OCI-LY1 (cell line): ENCODE data around the gene PDCD1LG2.

Experiments used
- H2AFZ ChIP-seq: fragments of 200-600 bp; sonication (generic), shearing (Covaris generic); 2 replicates; pipeline ENCODE4 v1.6.0; 2014; ENCODE audit warnings: antibody characterized with exemption, mild to moderate bottlenecking, low read length
- H3F3A ChIP-seq: fragments of 200-600 bp; sonication (generic), shearing (Covaris generic); 2 replicates; pipeline ENCODE4 v1.6.0; 2014; ENCODE audit warnings: mild to moderate bottlenecking, antibody characterized with exemption, low read length, moderate library complexity; ENCODE audit not compliant: insufficient read depth
- H3K27ac ChIP-seq: fragments of 200-600 bp; sonication (generic); 2 replicates; pipeline ENCODE4 v1.5.1; 2014; ENCODE audit warnings: low read length, mixed run types, mild to moderate bottlenecking, low read depth; ENCODE audit not compliant: poor library complexity, severe bottlenecking
- H3K27me3 ChIP-seq: fragments of 200-600 bp; sonication (generic); 2 replicates; pipeline ENCODE4 v1.6.0; 2014; ENCODE audit warnings: antibody characterized with exemption, mild to moderate bottlenecking, low read length, moderate library complexity; ENCODE audit not compliant: insufficient read depth
- H3K36me3 ChIP-seq: fragments of 200-600 bp; sonication (generic); 2 replicates; pipeline ENCODE4 v1.6.1; 2014; ENCODE audit warnings: mild to moderate bottlenecking, antibody characterized with exemption, low read length, moderate library complexity, mixed read lengths; ENCODE audit not compliant: insufficient read depth
- H3K4me1 ChIP-seq: fragments of 200-600 bp; sonication (generic); 2 replicates; pipeline ENCODE4 v1.5.1; 2014; ENCODE audit warnings: mild to moderate bottlenecking, low read length, moderate library complexity; ENCODE audit not compliant: insufficient read depth, severe bottlenecking
- H3K4me2 ChIP-seq: fragments of 200-600 bp; sonication (generic), shearing (Covaris generic); 2 replicates; pipeline ENCODE4 v1.6.1; 2014; ENCODE audit warnings: low read length
- H3K4me3 ChIP-seq: fragments of 200-600 bp; sonication (generic); 2 replicates; pipeline ENCODE4 v1.5.1; 2014; ENCODE audit warnings: low read length, low read depth, mild to moderate bottlenecking, mixed read lengths; ENCODE audit not compliant: poor library complexity, severe bottlenecking
- H3K79me2 ChIP-seq: fragments of 200-600 bp; shearing (Covaris generic); 2 replicates; pipeline ENCODE4 v1.6.1; 2016; ENCODE audit warnings: mixed run types, low read length, mixed read lengths; ENCODE audit not compliant: insufficient read depth
- H3K9ac ChIP-seq: fragments of 200-600 bp; sonication (generic), shearing (Covaris generic); 2 replicates; pipeline ENCODE4 v1.6.1; 2014; ENCODE audit warnings: mild to moderate bottlenecking, low read length, mixed read lengths
- H3K9me2 ChIP-seq: fragments of 200-600 bp; sonication (generic), shearing (Covaris generic); 2 replicates; pipeline ENCODE4 v1.6.1; 2014; ENCODE audit warnings: low read depth, mild to moderate bottlenecking, low read length, mixed read lengths
- H3K9me3 ChIP-seq: fragments of 200-600 bp; shearing (Covaris generic); 2 replicates; pipeline ENCODE4 v1.6.1; 2014; ENCODE audit warnings: low read length, mixed read lengths
- H4K20me1 ChIP-seq: fragments of 200-600 bp; sonication (generic), shearing (Covaris generic); 2 replicates; pipeline ENCODE4 v1.6.0; 2016; ENCODE audit warnings: mild to moderate bottlenecking, low read length; ENCODE audit not compliant: insufficient read depth
- EZH2 ChIP-seq: fragments of 200-600 bp; sonication (generic), shearing (Covaris generic); IDR thresholded peaks from 2 replicates; pipeline ENCODE4 v1.8.0; 2017; ENCODE audit warnings: borderline replicate concordance, mixed run types, mild to moderate bottlenecking, antibody characterized with exemption, low read length, moderate library complexity, mixed read lengths
- TF ChIP-seq, protein P1 (sequence below): fragments of 200-600 bp; sonication (generic), shearing (Covaris generic); IDR thresholded peaks from 2 replicates; pipeline ENCODE4 v1.5.1; 2017; ENCODE audit warnings: mild to moderate bottlenecking, antibody characterized with exemption, low read length, moderate library complexity, mixed read lengths

Gene PDCD1LG2

DNA sequence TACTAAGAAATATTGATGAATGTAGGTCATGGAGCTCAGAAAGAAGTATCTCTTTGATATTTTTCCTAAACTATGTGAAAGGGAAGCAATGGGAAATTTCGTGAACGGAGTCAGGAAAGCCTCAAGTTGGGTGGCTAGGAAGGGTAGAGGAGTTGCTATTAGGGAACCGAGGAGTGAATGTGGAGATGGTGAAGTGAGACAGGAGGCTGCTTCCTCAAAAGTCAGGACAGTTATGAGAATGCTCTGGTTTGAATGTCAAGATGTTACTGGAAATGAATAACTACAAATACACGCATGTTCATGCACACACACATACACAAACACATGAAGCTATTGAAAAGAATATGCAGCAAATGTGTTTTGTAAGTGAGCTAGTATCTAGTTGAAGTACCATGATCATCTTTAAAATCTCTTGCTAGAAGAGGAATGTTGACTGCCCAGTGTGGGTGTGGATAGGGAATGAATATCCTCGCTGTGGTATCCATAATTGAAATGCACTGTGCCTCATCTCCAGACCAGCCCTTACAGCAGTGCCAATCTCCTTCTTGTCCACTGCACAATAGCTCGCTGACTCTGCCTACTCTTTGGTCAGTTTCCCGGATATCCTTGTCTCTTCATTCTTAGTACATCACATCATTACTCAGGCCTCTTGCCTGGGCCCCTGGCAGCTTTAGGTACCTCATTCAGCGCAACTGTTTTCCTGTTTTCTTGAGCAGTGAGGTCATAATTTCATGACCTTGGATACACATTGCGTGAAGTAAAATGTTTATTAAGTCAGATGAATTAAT is 21.9 kb upstream of the PDCD1LG2 start:
- Histone ChIP-seq H3K27me3 (no peaks in the 10 kb centered on the region), H4K20me1 (no peaks in the 10 kb centered on the region), H3K9me2 (no peaks in the 10 kb centered on the region), H3K79me2 (no peaks in the 10 kb centered on the region), H3K36me3 (no peaks in the 10 kb centered on the region), H3F3A (no peaks in the 10 kb centered on the region), H3K9me3 (no peaks in the 10 kb centered on the region), H3K27ac (no peak overlapping the region), H3K4me2 (no peak overlapping the region), H3K4me3 (no peak overlapping the region), H3K9ac (no peak overlapping the region), H2AFZ (no peak overlapping the region), H3K4me1 (no peaks in the 10 kb centered on the region)
- TF ChIP-seq EZH2: no peak

- Histone ChIP-seq H2AFZ (no peak overlapping the region), H3K27ac (no peak overlapping the region), H3K27me3 (no peaks in the 10 kb centered on the region), H3K4me1 (no peaks in the 10 kb centered on the region), H3K36me3 (no peaks in the 10 kb centered on the region), H3F3A (no peaks in the 10 kb centered on the region), H3K4me3 (no peak overlapping the region), H3K79me2 (no peaks in the 10 kb centered on the region), H3K4me2 (no peak overlapping the region), H3K9me3 (no peaks in the 10 kb centered on the region), H3K9me2 (no peaks in the 10 kb centered on the region), H3K9ac (no peak overlapping the region), H4K20me1 (no peaks in the 10 kb centered on the region)
- TF ChIP-seq, protein P1, sequence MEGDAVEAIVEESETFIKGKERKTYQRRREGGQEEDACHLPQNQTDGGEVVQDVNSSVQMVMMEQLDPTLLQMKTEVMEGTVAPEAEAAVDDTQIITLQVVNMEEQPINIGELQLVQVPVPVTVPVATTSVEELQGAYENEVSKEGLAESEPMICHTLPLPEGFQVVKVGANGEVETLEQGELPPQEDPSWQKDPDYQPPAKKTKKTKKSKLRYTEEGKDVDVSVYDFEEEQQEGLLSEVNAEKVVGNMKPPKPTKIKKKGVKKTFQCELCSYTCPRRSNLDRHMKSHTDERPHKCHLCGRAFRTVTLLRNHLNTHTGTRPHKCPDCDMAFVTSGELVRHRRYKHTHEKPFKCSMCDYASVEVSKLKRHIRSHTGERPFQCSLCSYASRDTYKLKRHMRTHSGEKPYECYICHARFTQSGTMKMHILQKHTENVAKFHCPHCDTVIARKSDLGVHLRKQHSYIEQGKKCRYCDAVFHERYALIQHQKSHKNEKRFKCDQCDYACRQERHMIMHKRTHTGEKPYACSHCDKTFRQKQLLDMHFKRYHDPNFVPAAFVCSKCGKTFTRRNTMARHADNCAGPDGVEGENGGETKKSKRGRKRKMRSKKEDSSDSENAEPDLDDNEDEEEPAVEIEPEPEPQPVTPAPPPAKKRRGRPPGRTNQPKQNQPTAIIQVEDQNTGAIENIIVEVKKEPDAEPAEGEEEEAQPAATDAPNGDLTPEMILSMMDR: no peak
- no peak for TF ChIP-seq EZH2
Observed at GRCh38 chr9:5489630-5490490, 20.5 kb upstream of the PDCD1LG2 start.

DNA sequence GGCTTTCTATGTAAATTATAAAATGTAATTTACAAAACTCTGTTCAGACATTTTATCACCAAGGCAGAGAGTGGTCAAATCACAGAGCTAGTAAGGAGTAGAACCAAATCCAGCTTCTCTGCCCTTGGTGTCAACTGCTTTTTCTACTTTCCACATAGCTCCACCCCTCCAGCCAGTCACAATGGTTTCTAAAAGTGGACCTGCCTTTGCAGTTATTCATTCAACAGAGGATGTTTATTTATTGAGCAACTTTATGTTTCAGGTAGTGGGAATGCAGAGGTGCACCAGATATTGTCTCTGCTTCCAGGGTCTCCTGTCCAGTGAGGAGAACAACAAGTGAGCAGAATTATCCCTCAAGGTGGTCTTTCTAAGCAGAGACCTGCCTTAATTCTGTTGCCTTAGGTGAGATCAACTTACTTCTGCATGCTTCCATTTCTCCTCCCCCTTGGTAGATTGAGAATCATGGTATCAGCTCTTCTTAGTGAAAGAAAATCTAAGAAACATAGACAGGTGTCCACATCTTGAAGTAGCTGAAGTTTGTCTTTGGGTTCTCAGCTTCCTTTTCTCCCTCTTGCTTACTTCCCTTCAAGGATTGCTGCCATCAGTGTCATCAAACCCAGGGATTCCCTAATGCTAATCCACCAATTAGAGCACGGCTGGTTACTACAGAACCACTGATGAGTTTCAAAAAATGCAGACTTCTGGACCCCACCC is 17.2 kb upstream of the PDCD1LG2 start:
- H4K20me1 ChIP-seq: no peaks in the 10 kb centered on the region
- H3K9me2 ChIP-seq: no peaks in the 10 kb centered on the region
- no peaks in the 10 kb centered on the region for H3F3A ChIP-seq
- no peaks in the 10 kb centered on the region for H3K27me3 ChIP-seq
- H3K9me3 ChIP-seq: no peaks in the 10 kb centered on the region
- no peaks in the 10 kb centered on the region for H3K4me1 ChIP-seq
- no peaks in the 10 kb centered on the region for H3K79me2 ChIP-seq
- no peak overlapping the region for H3K27ac ChIP-seq
- H3K9ac ChIP-seq: no peak overlapping the region
- H3K4me3 ChIP-seq: no peak overlapping the region
- H3K36me3 ChIP-seq: no peaks in the 10 kb centered on the region
- H3K4me2 ChIP-seq: no peak overlapping the region
- H2AFZ ChIP-seq: no peak overlapping the region
- TF ChIP-seq, protein P1: no peak
- TF ChIP-seq EZH2: no peak
